ENCODE measurements around the gene VPS13D.

The VPS13D gene

GRCh38 chr1:12472156-12472797 is 242.4 kb downstream of the VPS13D start:
- no peak for DNase-seq (ENCODE audit: low spot score)

GRCh38 chr1:12472798-12473551 is 243.1 kb downstream of the VPS13D start:
- DNase-seq (ENCODE audit: low spot score), result no peak

GRCh38 chr1:12473596-12474362 is 243.9 kb downstream of the VPS13D start:
- no peak for DNase-seq (ENCODE audit: low spot score)

GRCh38 chr1:12475101-12475500 is 245.3 kb downstream of the VPS13D start:
- no peak for DNase-seq (ENCODE audit: low spot score)

- DNase-seq (ENCODE audit: low spot score), result no peak
Observed at GRCh38 chr1:12475530-12475934, 245.7 kb downstream of the VPS13D start.

- no peak for DNase-seq (ENCODE audit: low spot score)
Observed at GRCh38 chr1:12475947-12476346, 246.1 kb downstream of the VPS13D start.

GRCh38 chr1:12477314-12477713 is 247.5 kb downstream of the VPS13D start:
- DNase-seq (ENCODE audit: low spot score), result no peak

GRCh38 chr1:12477936-12478611 is 248.2 kb downstream of the VPS13D start:
- no peak for DNase-seq (ENCODE audit: low spot score)

- no peak for DNase-seq (ENCODE audit: low spot score)
Observed at GRCh38 chr1:12478612-12478985, 248.8 kb downstream of the VPS13D start.

- no peak for DNase-seq (ENCODE audit: low spot score)
Observed at GRCh38 chr1:12479311-12479710, 249.5 kb downstream of the VPS13D start.

GRCh38 chr1:12480041-12480440 is 250.2 kb downstream of the VPS13D start:
- DNase-seq (ENCODE audit: low spot score), result no peak

GRCh38 chr1:12480748-12481362 is 251.0 kb downstream of the VPS13D start:
- peak; percentile 21 for DNase-seq (ENCODE audit: low spot score)

- DNase-seq (ENCODE audit: low spot score), result no peak
Observed at GRCh38 chr1:12481928-12482327, 252.1 kb downstream of the VPS13D start.

GRCh38 chr1:12482988-12483387 is 253.2 kb downstream of the VPS13D start:
- DNase-seq (ENCODE audit: low spot score), result no peak

GRCh38 chr1:12485231-12486058 is 255.6 kb downstream of the VPS13D start:
- DNase-seq (ENCODE audit: low spot score), result no peak

GRCh38 chr1:12486059-12486341 is 256.2 kb downstream of the VPS13D start:
- no peak for DNase-seq (ENCODE audit: low spot score)

GRCh38 chr1:12486401-12487005 is 256.7 kb downstream of the VPS13D start:
- no peak for DNase-seq (ENCODE audit: low spot score)

- DNase-seq (ENCODE audit: low spot score), result no peak
Observed at GRCh38 chr1:12487520-12487919, 257.7 kb downstream of the VPS13D start.

- no peak for DNase-seq (ENCODE audit: low spot score)
Observed at GRCh38 chr1:12488666-12489354, 259.0 kb downstream of the VPS13D start.

- DNase-seq (ENCODE audit: low spot score), result no peak
Observed at GRCh38 chr1:12490532-12491142, 260.8 kb downstream of the VPS13D start.

All from NAMALWA (cell line).